SH-SY5Y (cell line): Measurements from ENCODE around the gene ST3GAL3.

Source experiments
- GATA2 ChIP-seq: IDR thresholded peaks from 2 replicates; pipeline ENCODE4 v1.6.1; 2011; ENCODE audit warnings: mild to moderate bottlenecking, low read depth, low read length
- GATA3 ChIP-seq: IDR thresholded peaks from 2 replicates; pipeline ENCODE4 v1.6.1; 2011; ENCODE audit warnings: low read depth, mild to moderate bottlenecking, low read length, moderate library complexity

Gene ST3GAL3, protein sequence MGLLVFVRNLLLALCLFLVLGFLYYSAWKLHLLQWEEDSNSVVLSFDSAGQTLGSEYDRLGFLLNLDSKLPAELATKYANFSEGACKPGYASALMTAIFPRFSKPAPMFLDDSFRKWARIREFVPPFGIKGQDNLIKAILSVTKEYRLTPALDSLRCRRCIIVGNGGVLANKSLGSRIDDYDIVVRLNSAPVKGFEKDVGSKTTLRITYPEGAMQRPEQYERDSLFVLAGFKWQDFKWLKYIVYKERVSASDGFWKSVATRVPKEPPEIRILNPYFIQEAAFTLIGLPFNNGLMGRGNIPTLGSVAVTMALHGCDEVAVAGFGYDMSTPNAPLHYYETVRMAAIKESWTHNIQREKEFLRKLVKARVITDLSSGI

DNA sequence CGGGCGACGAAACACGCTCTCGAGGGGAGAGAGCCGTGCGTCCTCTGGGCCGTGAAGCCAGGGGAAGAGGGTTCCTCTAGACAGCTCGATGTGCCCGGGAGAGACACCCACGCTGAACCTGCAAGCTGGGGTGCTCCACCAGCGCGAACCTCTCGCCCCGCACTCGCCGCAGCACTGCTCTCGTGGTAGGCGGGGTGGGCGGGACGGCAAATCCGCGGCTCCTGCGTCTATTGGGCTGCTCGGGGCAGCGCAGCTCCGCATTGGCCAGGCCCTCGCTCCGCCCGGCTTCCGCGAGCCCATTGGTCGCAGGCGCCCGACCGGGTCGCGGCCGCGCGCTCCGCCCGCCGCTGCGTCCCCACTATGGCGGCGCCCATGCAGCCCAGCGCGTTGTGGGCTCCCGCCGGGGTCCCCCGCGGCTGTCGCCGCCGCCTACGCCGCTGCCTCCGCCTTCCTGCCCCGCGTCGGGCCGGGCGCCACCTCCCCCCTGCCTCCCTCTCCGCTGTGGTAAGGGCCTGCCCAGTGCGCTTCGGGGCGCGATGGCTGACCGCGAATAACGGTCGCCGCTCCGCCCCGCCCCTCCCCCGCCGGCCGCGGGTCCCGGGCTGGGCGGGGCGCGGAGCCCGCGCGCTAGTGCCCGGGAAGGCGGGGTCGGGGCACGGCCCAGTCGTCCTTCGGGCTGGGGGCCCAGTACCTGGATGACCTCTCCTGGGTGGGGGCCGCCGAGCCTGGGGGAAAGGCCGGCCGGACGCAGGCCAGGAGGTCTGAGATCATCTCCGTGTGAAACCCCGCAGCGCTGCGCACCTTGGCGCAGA, at the start of gene ST3GAL3:
Gene ST3GAL3 (plus strand): TSS at position 347 of the 812 bp plus-strand sequence. CDS start 28,727 bp downstream, outside the sequence.
- TF ChIP-seq GATA3 (no peak), GATA2 (no peak)

GRCh38 chr1:43659212-43660166, 47.8 kb upstream of the ST3GAL3 start:
- TF ChIP-seq GATA3 (no peak), GATA2 (no peak)

GRCh38 chr1:43660355-43660754, 47.0 kb upstream of the ST3GAL3 start:
- TF ChIP-seq GATA2 (no peak), GATA3 (no peak)

GRCh38 chr1:43664369-43664768, 43.0 kb upstream of the ST3GAL3 start:
- TF ChIP-seq GATA2 (no peak), GATA3 (no peak)

GRCh38 chr1:43666608-43667007, 40.7 kb upstream of the ST3GAL3 start:
- TF ChIP-seq GATA2 (no peak), GATA3 (no peak)

- TF ChIP-seq GATA2, result no peak
- no peak for TF ChIP-seq GATA3
Measured at GRCh38 chr1:43668956-43669355, 38.4 kb upstream of the ST3GAL3 start.

GRCh38 chr1:43669878-43670277, 37.5 kb upstream of the ST3GAL3 start:
- TF ChIP-seq GATA3 (no peak), GATA2 (no peak)

GRCh38 chr1:43671193-43671592, 36.1 kb upstream of the ST3GAL3 start:
- TF ChIP-seq GATA3 (no peak), GATA2 (no peak)

DNA sequence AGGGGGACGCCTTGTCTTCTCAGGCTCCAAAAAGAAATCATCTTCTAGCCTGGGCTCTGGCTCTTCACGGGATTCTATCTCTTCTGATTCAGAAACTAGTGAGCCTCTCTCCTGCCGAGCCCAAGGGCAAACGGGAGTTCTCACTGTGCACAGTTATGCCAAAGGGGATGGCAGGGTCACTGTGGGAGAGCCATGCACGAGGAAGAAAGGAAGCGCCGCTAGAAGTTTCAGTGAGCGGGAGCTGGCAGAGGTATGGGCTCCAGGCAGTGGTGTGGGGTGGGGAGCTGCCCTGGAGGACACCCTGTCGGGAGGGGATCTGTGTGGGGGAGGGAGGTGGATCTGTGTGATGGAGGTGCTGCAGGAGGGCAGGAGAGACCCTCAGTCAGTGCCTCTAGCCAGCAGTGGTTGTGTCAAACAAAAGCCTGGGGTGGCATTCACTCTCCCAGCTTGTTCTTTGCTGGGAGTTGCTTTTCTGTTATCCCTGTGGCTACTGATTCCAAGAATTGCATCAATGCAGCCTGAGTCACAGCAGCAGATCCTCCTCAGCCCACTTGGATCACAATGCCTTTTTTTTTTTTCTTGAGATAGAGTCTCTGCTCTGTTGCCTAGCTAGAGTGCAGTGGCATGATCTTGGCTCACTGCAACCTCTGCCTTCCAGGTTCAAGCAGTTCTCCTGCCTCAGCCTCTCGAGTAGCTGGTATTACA, 35.6 kb upstream of the ST3GAL3 start:
- no peak for TF ChIP-seq GATA3
- no peak for TF ChIP-seq GATA2

DNA sequence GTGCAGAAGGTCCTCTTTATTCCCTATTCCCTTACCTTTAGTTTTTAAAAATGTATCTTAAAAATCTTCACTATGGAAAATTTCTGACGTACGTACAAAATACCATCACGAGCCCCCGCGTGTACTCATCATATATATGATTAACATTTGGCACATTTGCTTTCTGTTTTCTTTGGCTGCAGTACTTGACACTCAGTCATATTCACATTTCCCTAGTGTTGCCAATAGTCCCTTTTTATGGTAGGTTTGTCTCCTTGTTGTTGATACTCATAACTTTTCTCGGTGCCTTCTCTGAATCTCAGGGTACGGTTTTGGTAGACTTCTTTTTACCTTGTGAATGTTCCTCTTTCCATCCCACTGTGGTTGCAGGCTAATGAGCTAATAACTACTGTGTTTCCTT, 34.1 kb upstream of the ST3GAL3 start:
- no peak for TF ChIP-seq GATA2
- TF ChIP-seq GATA3, result no peak

DNA sequence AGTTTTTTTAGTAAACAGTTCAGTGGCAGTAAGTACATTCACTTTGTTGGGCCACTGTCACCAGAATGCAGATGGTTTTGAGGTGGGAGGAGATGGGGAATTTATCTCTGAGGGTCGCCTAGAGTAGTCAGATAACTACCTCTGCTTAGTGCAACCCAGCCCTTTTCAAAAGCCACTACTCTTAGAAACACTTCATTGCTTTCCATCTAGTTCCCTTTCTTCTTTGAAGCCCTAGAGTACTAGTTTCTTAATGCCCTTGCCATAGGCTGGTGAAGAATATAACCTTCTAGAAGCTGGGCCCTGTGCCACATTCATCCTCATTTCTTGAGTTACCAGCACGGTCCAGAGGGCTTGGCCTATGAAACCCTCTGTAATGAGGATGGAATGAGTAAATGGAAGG, 28.4 kb upstream of the ST3GAL3 start:
- no peak for TF ChIP-seq GATA3
- no peak for TF ChIP-seq GATA2

- TF ChIP-seq GATA2, result no peak
- TF ChIP-seq GATA3, result no peak
Measured at GRCh38 chr1:43683560-43683959, 23.8 kb upstream of the ST3GAL3 start.

DNA sequence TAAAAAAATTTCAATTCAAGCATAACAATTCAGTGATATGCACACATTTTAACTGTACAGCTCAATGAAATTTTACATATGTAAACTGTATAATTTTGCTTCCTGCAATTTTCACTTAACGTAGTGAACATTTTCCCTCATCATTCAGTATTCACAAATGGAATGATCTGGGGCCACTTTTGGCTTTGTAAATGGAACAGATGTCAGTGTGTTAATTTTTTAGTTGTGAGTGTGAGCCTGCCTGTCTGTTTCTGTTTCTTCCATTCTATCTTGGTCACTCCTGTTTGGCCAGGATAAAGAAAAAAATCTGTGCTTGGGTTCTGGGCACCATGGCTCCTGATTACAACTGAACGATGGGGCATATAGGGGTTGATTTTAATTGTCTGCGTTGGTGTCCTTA, 20.5 kb upstream of the ST3GAL3 start:
- no peak for TF ChIP-seq GATA3
- TF ChIP-seq GATA2, result no peak
